ENCODE data around the gene ERRFI1.

DNA sequence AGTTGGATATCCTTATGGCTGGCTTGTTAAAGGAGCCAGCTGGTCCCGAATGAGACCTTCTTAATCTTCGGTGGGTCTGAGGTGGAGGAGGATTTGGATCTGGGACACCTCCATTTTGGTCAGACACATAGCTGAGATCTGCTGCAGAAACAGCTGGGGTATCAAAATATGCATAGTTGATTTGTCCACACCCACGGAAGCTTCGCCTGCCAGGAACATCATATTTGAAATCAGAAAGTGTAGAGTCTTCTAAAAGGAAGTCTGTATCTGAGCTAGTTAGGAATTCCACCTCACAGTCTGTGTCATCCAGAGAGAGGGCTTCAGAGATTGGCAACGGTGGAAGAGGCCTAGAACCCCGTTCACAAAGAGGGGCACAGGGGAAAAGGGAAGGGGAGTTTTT lies 12.3 kb downstream of the ERRFI1 start:
- TF ChIP-seq POLR2AphosphoS5 (IDR thresholded peaks at IDR 0.05; ENCODE audit: borderline replicate concordance, low read depth, low read length), result no peak
- TF ChIP-seq EZH2 (IDR thresholded peaks at IDR 0.05), result no peak
